Fibroblast of lung (primary cell): ENCODE measurements around the gene AKAP13. TPM values are rescaled to one million over a fixed set of nuclear protein-coding genes. Genes with fewer than 3 reads are reported as not detected.

Source experiments
- DNase-seq, 2 donors: peaks; one replicate each; pipeline versions ENCODE4 v3.0.0 to v3.0.0-alpha.2; 2010; ENCODE audit warnings: low read depth in 2 of 2
- H2AFZ ChIP-seq: 2 replicates; pipeline ENCODE4 v1.5.1; 2012; ENCODE audit warnings: low read length, control low read depth, inconsistent platforms
- H3K27ac ChIP-seq: 2 replicates; pipeline ENCODE4 v1.5.1; 2011; ENCODE audit warnings: low read length, control low read depth; ENCODE audit not compliant: insufficient read depth
- H3K27me3 ChIP-seq: 2 replicates; pipeline ENCODE4 v1.5.1; 2011; ENCODE audit warnings: mild to moderate bottlenecking, low read length; ENCODE audit not compliant: control insufficient read depth, insufficient read depth
- H3K36me3 ChIP-seq: 2 replicates; pipeline ENCODE4 v1.5.1; 2011; ENCODE audit warnings: low read length; ENCODE audit not compliant: control insufficient read depth, insufficient read depth
- H3K4me1 ChIP-seq: 2 replicates; pipeline ENCODE4 v1.5.1; 2011; ENCODE audit warnings: low read length; ENCODE audit not compliant: control insufficient read depth, insufficient read depth; ENCODE audit errors: extremely low read depth
- H3K4me2 ChIP-seq: 2 replicates; pipeline ENCODE4 v1.5.1; 2011; ENCODE audit warnings: low read length, control low read depth; ENCODE audit not compliant: insufficient read depth; ENCODE audit errors: extremely low read depth
- H3K4me3 ChIP-seq, 4 experiments: fragments of 200-600 bp in 1 of 4; sonication (generic) in 1 of 4; replicated peaks in 1 of 4; 2 replicates each; pipeline ENCODE4 v1.5.1; 2011 to 2016; ENCODE audit warnings: low read length in 4 of 4, low read depth in 3 of 4, mild to moderate bottlenecking in 3 of 4, control low read depth in 2 of 4, inconsistent platforms in 1 of 4, mixed read lengths in 1 of 4; ENCODE audit not compliant: insufficient read depth in 1 of 4; ENCODE audit errors: control extremely low read depth in 1 of 4
- H3K79me2 ChIP-seq: 2 replicates; pipeline ENCODE4 v1.5.1; 2012; ENCODE audit warnings: mild to moderate bottlenecking, low read length, inconsistent platforms; ENCODE audit not compliant: control insufficient read depth, insufficient read depth
- H3K9ac ChIP-seq: 2 replicates; pipeline ENCODE4 v1.5.1; 2011; ENCODE audit warnings: mild to moderate bottlenecking, low read length, control low read depth; ENCODE audit not compliant: insufficient read depth
- H3K9me3 ChIP-seq: 2 replicates; pipeline ENCODE4 v1.5.1; 2012; ENCODE audit warnings: low read depth, low read length; ENCODE audit not compliant: control insufficient read depth, insufficient read depth
- H4K20me1 ChIP-seq: 2 replicates; pipeline ENCODE4 v1.5.1; 2011; ENCODE audit warnings: low read length; ENCODE audit not compliant: control insufficient read depth, insufficient read depth; ENCODE audit errors: extremely low read depth
- CTCF ChIP-seq, 2 donors: IDR thresholded peaks in 1 of 2; conservative IDR thresholded peaks in 1 of 2; 1 replicate in 1 of 2; 2 replicates in 1 of 2; pipeline ENCODE4 v1.5.1; 2011 to 2012; ENCODE audit warnings: low read length in 2 of 2, control low read depth in 1 of 2, inconsistent platforms in 1 of 2, low read depth in 1 of 2, mild to moderate bottlenecking in 1 of 2
- EZH2 ChIP-seq: IDR thresholded peaks from 2 replicates; pipeline ENCODE4 v1.5.1; 2012; ENCODE audit warnings: low read length, control low read depth, mild to moderate bottlenecking; ENCODE audit errors: missing control alignments
- polyA plus RNA-seq, 2 donors: library from polyadenylated mRNA; depleted of rRNA in 1 of 2; stranded (reverse) in 1 of 2; unstranded in 1 of 2; fragments of >200 nt; gene quantifications; 2 replicates each; pipeline ENCODE4 v1.2.1, GENCODE V29; 2011 to 2012; ENCODE audit warnings: missing spikeins in 1 of 2
- total RNA-seq: library from RNA; depleted of rRNA; stranded (reverse); fragments of >200 nt; gene quantifications from 2 replicates; pipeline ENCODE4 v1.2.1, GENCODE V29; 2014

Gene AKAP13
- total and polyA plus RNA-seq, 2 donors (not counting 1 experiment from before 2014, with no cell fraction given) = 8.3 to 68.4 TPM

GRCh38 chr15:85557385-85557784, 177.0 kb downstream of the AKAP13 start:
- no peaks in the 10 kb centered on the region for H4K20me1 ChIP-seq
- TF ChIP-seq CTCF (conservative IDR thresholded peaks at IDR 0.05 in 1 of 2, IDR thresholded peaks at IDR 0.05 in 1 of 2; ENCODE audit: low read depth in 1 of 2, low read length in 2 of 2) = no peak
- no peak for TF ChIP-seq EZH2
- no peak overlapping the region for H3K4me3 ChIP-seq
- H3K27ac ChIP-seq = no peak overlapping the region
- no peaks in the 10 kb centered on the region for H3K9me3 ChIP-seq
- no peaks in the 10 kb centered on the region for H3K36me3 ChIP-seq
- DNase-seq = no peak
- peaks cover 2% of the 10 kb centered on the region for H3K79me2 ChIP-seq
- no peaks in the 10 kb centered on the region for H3K4me1 ChIP-seq
- H3K4me2 ChIP-seq = no peak overlapping the region
- no peak overlapping the region for H3K9ac ChIP-seq
- no peak overlapping the region for H2AFZ ChIP-seq
- H3K27me3 ChIP-seq = no peaks in the 10 kb centered on the region

- Histone ChIP-seq H3K27me3 (no peaks in the 10 kb centered on the region), H3K36me3 (no peaks in the 10 kb centered on the region), H3K4me1 (no peaks in the 10 kb centered on the region), H3K79me2 (peaks cover 2% of the 10 kb centered on the region), H3K4me2 (no peak overlapping the region), H3K9ac (no peak overlapping the region), H3K4me3 (no peak overlapping the region), H4K20me1 (no peaks in the 10 kb centered on the region), H3K27ac (no peak overlapping the region), H3K9me3 (no peaks in the 10 kb centered on the region), H2AFZ (no peak overlapping the region)
- TF ChIP-seq CTCF (conservative IDR thresholded peaks at IDR 0.05 in 1 of 2, IDR thresholded peaks at IDR 0.05 in 1 of 2; ENCODE audit: low read depth in 1 of 2, low read length in 2 of 2) (no peak), EZH2 (no peak)
- no peak for DNase-seq
These were observed 178.4 kb downstream of the AKAP13 start for GRCh38 chr15:85558848-85559247.

- TF ChIP-seq CTCF (conservative IDR thresholded peaks at IDR 0.05 in 1 of 2, IDR thresholded peaks at IDR 0.05 in 1 of 2; ENCODE audit: low read depth in 1 of 2, low read length in 2 of 2) = no peak
- no peak for TF ChIP-seq EZH2
- H3K4me1 ChIP-seq = no peaks in the 10 kb centered on the region
- H3K79me2 ChIP-seq = peaks cover 2% of the 10 kb centered on the region
These were observed 179.1 kb downstream of the AKAP13 start for GRCh38 chr15:85559530-85559929.

More at GRCh38 chr15:85559530-85559929, 179.1 kb downstream of the AKAP13 start:
- no peaks in the 10 kb centered on the region for H3K36me3 ChIP-seq
- H3K27ac ChIP-seq = no peak overlapping the region
- H2AFZ ChIP-seq = no peak overlapping the region
- no peaks in the 10 kb centered on the region for H3K9me3 ChIP-seq
- H4K20me1 ChIP-seq = no peaks in the 10 kb centered on the region
- DNase-seq = no peak
- no peaks in the 10 kb centered on the region for H3K27me3 ChIP-seq
- H3K4me3 ChIP-seq = no peak overlapping the region
- no peak overlapping the region for H3K9ac ChIP-seq
- H3K4me2 ChIP-seq = no peak overlapping the region
